ENCODE results near the gene OR13C5. TPM values are rescaled to one million over a fixed set of nuclear protein-coding genes. Genes with fewer than 3 reads are reported as not detected.

Gene OR13C5
- total RNA-seq, 1 experiment from 2014 or later: not detected

GRCh38 chr9:104580562-104580961 is 18.7 kb downstream of the OR13C5 start:
- CTCF ChIA-PET: no interaction called here

More at GRCh38 chr9:104580562-104580961, 18.7 kb downstream of the OR13C5 start:
- Histone ChIP-seq H3K79me2 (ENCODE audit: insufficient read depth, low read length) (no peaks in the 10 kb centered on the region), H3K27me3 (ENCODE audit: insufficient read depth, low read length) (peaks cover 4% of the 10 kb centered on the region; the same call in 1 of the 2 replicates), H3K9me3 (ENCODE audit: control insufficient read depth in 1 of 2, insufficient read depth in 1 of 2, low read depth in 1 of 2, low read length in 2 of 2) (no peaks in the 10 kb centered on the region), H3K4me1 (ENCODE audit: control insufficient read depth in 1 of 2, insufficient read depth in 2 of 2, low read length in 2 of 2) (no peaks in the 10 kb centered on the region), H3K4me2 (ENCODE audit: low read length) (no peak overlapping the region), H4K20me1 (ENCODE audit: insufficient read depth) (no peaks in the 10 kb centered on the region), H3K9ac (ENCODE audit: low read length) (no peak overlapping the region), H3K4me3 (replicated peaks in 1 of 2; ENCODE audit: low read depth in 1 of 2, low read length in 2 of 2) (no peak overlapping the region), H3K9me2 (ENCODE audit: insufficient read depth) (no peaks in the 10 kb centered on the region), H3K36me3 (ENCODE audit: control insufficient read depth in 1 of 2, insufficient read depth in 2 of 2, low read length in 2 of 2) (no peaks in the 10 kb centered on the region), H3K27ac (ENCODE audit: low read depth, low read length) (no peak overlapping the region), H2AFZ (ENCODE audit: low read depth, low read length, poor library complexity, severe bottlenecking) (no peak overlapping the region)
- TF ChIP-seq EZH2phosphoT487 (IDR thresholded peaks at IDR 0.05; ENCODE audit: borderline replicate concordance): no peak
- no peak for TF ChIP-seq SIN3A (IDR thresholded peaks at IDR 0.05; ENCODE audit: low read depth)
- no peak for TF ChIP-seq REST (IDR thresholded peaks at IDR 0.05; ENCODE audit: low read depth)
- TF ChIP-seq SP1 (IDR thresholded peaks at IDR 0.05; ENCODE audit: low read depth): no peak
- no peak for TF ChIP-seq CTCF (IDR thresholded peaks at IDR 0.05 in 2 of 3, conservative IDR thresholded peaks at IDR 0.05 in 1 of 3; ENCODE audit: borderline replicate concordance in 1 of 3, insufficient read depth in 1 of 3, low read depth in 2 of 3, low read length in 2 of 3)
- no peak for TF ChIP-seq TCF7L2 (IDR thresholded peaks at IDR 0.05; ENCODE audit: borderline replicate concordance, extremely low read depth, insufficient read depth, insufficient read length)
- TF ChIP-seq FOSL1 (IDR thresholded peaks at IDR 0.05; ENCODE audit: low read depth): no peak
- TF ChIP-seq ZFX (IDR thresholded peaks at IDR 0.05): no peak
- no peak for TF ChIP-seq ZBTB33 (IDR thresholded peaks at IDR 0.05; ENCODE audit: extremely low read depth, insufficient replicate concordance, low read length)
- TF ChIP-seq SRF (IDR thresholded peaks at IDR 0.05; ENCODE audit: low read depth): no peak
- TF ChIP-seq EZH2 (IDR thresholded peaks at IDR 0.05): no peak
- no peak for TF ChIP-seq POLR2A (IDR thresholded peaks at IDR 0.05; ENCODE audit: borderline replicate concordance, extremely low read depth, insufficient read depth, insufficient read length)
- no peak for TF ChIP-seq JUND (IDR thresholded peaks at IDR 0.05)
- no peak for TF ChIP-seq ZNF274 (IDR thresholded peaks at IDR 0.05; ENCODE audit: low read depth, low read length)
- no peak for TF ChIP-seq CBX3 (IDR thresholded peaks at IDR 0.05; ENCODE audit: low read depth)
- no peak for TF ChIP-seq YY1 (IDR thresholded peaks at IDR 0.05; ENCODE audit: extremely low read depth, insufficient replicate concordance, low read depth, low read length)
- no peak for TF ChIP-seq RAD21 (IDR thresholded peaks at IDR 0.05; ENCODE audit: low read depth)
- no peak for TF ChIP-seq EGR1 (IDR thresholded peaks at IDR 0.05; ENCODE audit: low read depth)
- TF ChIP-seq CEBPB (IDR thresholded peaks at IDR 0.05; ENCODE audit: low read depth): no peak
- intact Hi-C loops (cut with micrococcal nuclease): no loop called here
- RAD21 ChIA-PET (ENCODE audit: low non-redundant PET in 1 of 2, low total read pairs in 2 of 2, uncharacterized antibody in 2 of 2, unreplicated experiment in 2 of 2): no interaction called here
- POLR2A ChIA-PET: no interaction called here
- BruUV-seq (replicated peaks): no TSS peak
- DNase-seq (ENCODE audit: low read depth, low spot score): no peak
- ATAC-seq: no peak
